ENCODE results near the gene TFAP2C. TPM values are rescaled to one million over a fixed set of nuclear protein-coding genes. Genes with fewer than 3 reads are reported as not detected.

Gene TFAP2C
- polyA plus RNA-seq, 1 donor (not counting 4 experiments of a cell fraction or from before 2014, with no cell fraction given), result 11.5 TPM

- Histone ChIP-seq H3K36me3 (ENCODE audit: control insufficient read depth in 2 of 2, extremely low read depth in 1 of 2, insufficient read depth in 2 of 2, low read length in 2 of 2) (peaks cover 1 to 15% of the 10 kb centered on the region in 2 experiments), H3K4me2 (ENCODE audit: control insufficient read depth, extremely low read depth, insufficient read depth, low read depth, low read length) (peak overlapping the region; percentile 95), H3K79me2 (ENCODE audit: control insufficient read depth, insufficient read depth, low read length) (peaks cover 59% of the 10 kb centered on the region), H3K9me3 (ENCODE audit: control insufficient read depth, low read depth, low read length) (no peaks in the 10 kb centered on the region), H3K4me3 (ENCODE audit: control insufficient read depth in 2 of 3, extremely low read depth in 1 of 3, insufficient read depth in 2 of 3, low read depth in 1 of 3, low read length in 3 of 3) (peak overlapping the region; percentile 93 to 100 (median 97)), H3K27ac (ENCODE audit: control insufficient read depth, insufficient read depth, low read length) (peak overlapping the region; percentile 96), H3K9me1 (ENCODE audit: control insufficient read depth, extremely low read depth, insufficient read depth, low read length) (no peaks in the 10 kb centered on the region), H2AFZ (ENCODE audit: control insufficient read depth, low read length) (peak overlapping the region; percentile 56), H4K20me1 (ENCODE audit: control insufficient read depth, extremely low read depth, insufficient read depth, low read length) (no peaks in the 10 kb centered on the region), H3K27me3 (ENCODE audit: control insufficient read depth, extremely low read depth, insufficient read depth, low read length) (peaks cover 4% of the 10 kb centered on the region), H3K4me1 (ENCODE audit: control insufficient read depth, extremely low read depth, insufficient read depth, low read length) (peaks cover 37% of the 10 kb centered on the region), H3K9ac (ENCODE audit: control insufficient read depth, extremely low read depth, insufficient read depth, low read length) (peak overlapping the region; percentile 99)
- TF ChIP-seq EZH2 (IDR thresholded peaks at IDR 0.05; ENCODE audit: low read length) (no peak), CTCF (optimal IDR thresholded peaks at IDR 0.05 in 1 of 3, IDR thresholded peaks at IDR 0.05 in 1 of 3, conservative IDR thresholded peaks at IDR 0.05 in 1 of 3; ENCODE audit: extremely low read depth in 1 of 3, insufficient read depth in 2 of 3, low read length in 3 of 3) (peak; percentile 55 to 79 (median 60))
- DNase-seq (ENCODE audit: low read depth, low spot score) (no peak), FAIRE-seq (no peak)
- dilution Hi-C loops (cut with MboI; ENCODE audit: extremely low pct_ligation_motif_present, low sequenced_read_pairs), result no loop called here
Observed at GRCh38 chr20:56630086-56630493, 984 bp downstream of the TFAP2C start.

GRCh38 chr20:56630506-56631317 lies 1.6 kb downstream of the TFAP2C start:
- dilution Hi-C loops (cut with MboI; ENCODE audit: extremely low pct_ligation_motif_present, low sequenced_read_pairs), result no loop called here
- Histone ChIP-seq H3K27ac (ENCODE audit: control insufficient read depth, insufficient read depth, low read length) (peak overlapping the region; percentile 96), H3K4me1 (ENCODE audit: control insufficient read depth, extremely low read depth, insufficient read depth, low read length) (peaks cover 43% of the 10 kb centered on the region), H3K9me3 (ENCODE audit: control insufficient read depth, low read depth, low read length) (no peaks in the 10 kb centered on the region), H3K9me1 (ENCODE audit: control insufficient read depth, extremely low read depth, insufficient read depth, low read length) (no peaks in the 10 kb centered on the region), H2AFZ (ENCODE audit: control insufficient read depth, low read length) (no peak overlapping the region), H4K20me1 (ENCODE audit: control insufficient read depth, extremely low read depth, insufficient read depth, low read length) (no peaks in the 10 kb centered on the region), H3K4me2 (ENCODE audit: control insufficient read depth, extremely low read depth, insufficient read depth, low read depth, low read length) (peak overlapping the region; percentile 95), H3K4me3 (ENCODE audit: control insufficient read depth in 2 of 3, extremely low read depth in 1 of 3, insufficient read depth in 2 of 3, low read depth in 1 of 3, low read length in 3 of 3) (peak overlapping the region; percentile 93 to 100 (median 97)), H3K9ac (ENCODE audit: control insufficient read depth, extremely low read depth, insufficient read depth, low read length) (peak overlapping the region; percentile 99), H3K79me2 (ENCODE audit: control insufficient read depth, insufficient read depth, low read length) (peaks cover 62% of the 10 kb centered on the region), H3K36me3 (ENCODE audit: control insufficient read depth in 2 of 2, extremely low read depth in 1 of 2, insufficient read depth in 2 of 2, low read length in 2 of 2) (peaks cover 1 to 21% of the 10 kb centered on the region in 2 experiments), H3K27me3 (ENCODE audit: control insufficient read depth, extremely low read depth, insufficient read depth, low read length) (peaks cover under 1% of the 10 kb centered on the region)
- TF ChIP-seq CTCF (optimal IDR thresholded peaks at IDR 0.05 in 1 of 3, IDR thresholded peaks at IDR 0.05 in 1 of 3, conservative IDR thresholded peaks at IDR 0.05 in 1 of 3; ENCODE audit: extremely low read depth in 1 of 3, insufficient read depth in 2 of 3, low read length in 3 of 3) (peak in 1 of 3 experiments; percentile 3), EZH2 (IDR thresholded peaks at IDR 0.05; ENCODE audit: low read length) (no peak)
- DNase-seq (ENCODE audit: low read depth, low spot score), result no peak
- no peak for FAIRE-seq

All from keratinocyte (primary cell).